Naive B cell (primary cell): Measurements from ENCODE around the gene SDK1. TPM values are rescaled to one million over a fixed set of nuclear protein-coding genes. Genes with fewer than 3 reads are reported as not detected.
A peak's percentile ranks its signal among the peaks of the same experiment; 100 is the strongest.

Experiments
- ATAC-seq, 2 donors: fragments of 150-1000 bp; cut with Tn5 transposase; 2 replicates each; pipeline ENCODE4 v1.10.0; 2021; ENCODE audit warnings: low read depth in 2 of 2, mild to moderate bottlenecking in 2 of 2, moderate library complexity in 2 of 2
- DNase-seq: peaks from one replicate; pipeline ENCODE4 v3.0.0; 2022
- H3K27ac Mint-ChIP-seq, 6 donors: one replicate each; pipeline ENCODE4 v1.8.0; 2020 to 2022; ENCODE audit warnings: mild to moderate bottlenecking in 6 of 6, mixed read lengths in 6 of 6, moderate library complexity in 5 of 6, inconsistent platforms in 2 of 6
- H3K27me3 Mint-ChIP-seq, 3 donors: one replicate each; pipeline ENCODE4 v1.8.0; 2021 to 2022; ENCODE audit warnings: mixed read lengths in 3 of 3, mild to moderate bottlenecking in 1 of 3
- H3K36me3 Mint-ChIP-seq, 2 donors: one replicate each; pipeline ENCODE4 v1.8.0; 2020 to 2022; ENCODE audit warnings: mixed read lengths in 2 of 2, inconsistent platforms in 1 of 2, mild to moderate bottlenecking in 1 of 2
- H3K4me1 Mint-ChIP-seq, 3 donors: one replicate each; pipeline ENCODE4 v1.8.0; 2020 to 2022; ENCODE audit warnings: mixed read lengths in 3 of 3, inconsistent platforms in 1 of 3, mild to moderate bottlenecking in 1 of 3, moderate library complexity in 1 of 3
- H3K4me3 Mint-ChIP-seq, 8 donors: one replicate each; pipeline ENCODE4 v1.8.0; 2020 to 2022; ENCODE audit warnings: mild to moderate bottlenecking in 8 of 8, mixed read lengths in 8 of 8, moderate library complexity in 8 of 8, inconsistent platforms in 2 of 8
- H3K9me3 Mint-ChIP-seq, 7 donors: one replicate each; pipeline ENCODE4 v1.8.0; 2020 to 2022; ENCODE audit warnings: mixed read lengths in 7 of 7, mild to moderate bottlenecking in 5 of 7, inconsistent platforms in 2 of 7, moderate library complexity in 1 of 7
- polyA plus RNA-seq, 6 donors: library from polyadenylated mRNA; unstranded; fragments of 300-500 nt; fragmentation: Illumina TruSeq; gene quantifications; one replicate each; pipeline ENCODE4 v1.2.3, GENCODE V29; 2021; ENCODE audit warnings: low read depth in 6 of 6

SDK1 gene
- polyA plus RNA-seq, 6 donors from 2014 or later: 0.15 to 0.60 (median 0.38) TPM; not detected in 2

GRCh38 chr7:4076701-4077294, 775.7 kb downstream of the SDK1 start:
- H3K4me1 Mint-ChIP-seq: no peaks in the 10 kb centered on the region
- no peak overlapping the region for H3K27ac Mint-ChIP-seq
- ATAC-seq (no peak), DNase-seq (no peak)
- H3K4me3 Mint-ChIP-seq: no peak overlapping the region
- H3K36me3 Mint-ChIP-seq: peaks cover 0 to 5% of the 10 kb centered on the region in 2 donors
- peaks cover 0 to 5% (median 4%) of the 10 kb centered on the region in 3 donors for H3K27me3 Mint-ChIP-seq
- H3K9me3 Mint-ChIP-seq: peaks cover 0 to 7% (median 2%) of the 10 kb centered on the region in 7 donors

- Mint-ChIP-seq H3K4me1 (no peaks in the 10 kb centered on the region), H3K27me3 (peaks cover 0 to 5% (median 4%) of the 10 kb centered on the region in 3 donors), H3K36me3 (peaks cover 0 to 5% of the 10 kb centered on the region in 2 donors), H3K4me3 (no peak overlapping the region), H3K27ac (no peak overlapping the region), H3K9me3 (peaks cover 0 to 7% (median 2%) of the 10 kb centered on the region in 7 donors)
- DNase-seq: no peak
- no peak for ATAC-seq
Measured at GRCh38 chr7:4077980-4078379, 776.9 kb downstream of the SDK1 start.

- H3K36me3 Mint-ChIP-seq: peaks cover 0 to 5% of the 10 kb centered on the region in 2 donors
- no peaks in the 10 kb centered on the region for H3K4me1 Mint-ChIP-seq
- DNase-seq (no peak), ATAC-seq (no peak)
- H3K4me3 Mint-ChIP-seq: no peak overlapping the region
- H3K9me3 Mint-ChIP-seq: peaks cover 0 to 7% (median 2%) of the 10 kb centered on the region in 7 donors
- H3K27me3 Mint-ChIP-seq: peaks cover 0 to 5% (median 0%) of the 10 kb centered on the region in 3 donors
- no peak overlapping the region for H3K27ac Mint-ChIP-seq
Measured at GRCh38 chr7:4078580-4078979, 777.5 kb downstream of the SDK1 start.

GRCh38 chr7:4079366-4079765, 778.3 kb downstream of the SDK1 start:
- DNase-seq (no peak), ATAC-seq (no peak)
- Mint-ChIP-seq H3K4me3 (no peak overlapping the region), H3K4me1 (no peaks in the 10 kb centered on the region), H3K9me3 (peaks cover 0 to 7% (median 4%) of the 10 kb centered on the region in 7 donors), H3K36me3 (peaks cover 0 to 5% of the 10 kb centered on the region in 2 donors), H3K27ac (peak overlapping the region in 1 of 6 donors; percentile 63), H3K27me3 (peaks cover 0 to 5% (median 0%) of the 10 kb centered on the region in 3 donors)

GRCh38 chr7:4079956-4080355, 778.9 kb downstream of the SDK1 start:
- no peaks in the 10 kb centered on the region for H3K4me1 Mint-ChIP-seq
- H3K27ac Mint-ChIP-seq: no peak overlapping the region
- ATAC-seq: no peak
- DNase-seq: no peak
- no peak overlapping the region for H3K4me3 Mint-ChIP-seq
- H3K36me3 Mint-ChIP-seq: peaks cover 0 to 5% of the 10 kb centered on the region in 2 donors
- H3K27me3 Mint-ChIP-seq: peaks cover 0 to 5% (median 0%) of the 10 kb centered on the region in 3 donors
- H3K9me3 Mint-ChIP-seq: peaks cover 0 to 7% (median 4%) of the 10 kb centered on the region in 7 donors

GRCh38 chr7:4080954-4081353, 779.9 kb downstream of the SDK1 start:
- H3K4me1 Mint-ChIP-seq: peaks cover 2 to 4% (median 3%) of the 10 kb centered on the region in 3 donors
- H3K36me3 Mint-ChIP-seq: peaks cover 0 to 5% of the 10 kb centered on the region in 2 donors
- peaks cover 0 to 7% (median 4%) of the 10 kb centered on the region in 7 donors for H3K9me3 Mint-ChIP-seq
- H3K4me3 Mint-ChIP-seq: no peak overlapping the region
- DNase-seq: no peak
- no peak for ATAC-seq
- H3K27ac Mint-ChIP-seq: no peak overlapping the region
- H3K27me3 Mint-ChIP-seq: peaks cover 0 to 5% (median 0%) of the 10 kb centered on the region in 3 donors

GRCh38 chr7:4083513-4083912, 782.5 kb downstream of the SDK1 start:
- peak overlapping the region; percentile 58 to 90 (median 69) for H3K27ac Mint-ChIP-seq
- DNase-seq (no peak), ATAC-seq (no peak)
- H3K4me3 Mint-ChIP-seq: no peak overlapping the region
- peaks cover 10 to 18% (median 12%) of the 10 kb centered on the region in 3 donors for H3K4me1 Mint-ChIP-seq
- H3K36me3 Mint-ChIP-seq: no peaks in the 10 kb centered on the region
- H3K27me3 Mint-ChIP-seq: no peaks in the 10 kb centered on the region
- H3K9me3 Mint-ChIP-seq: peaks cover 0 to 6% (median 4%) of the 10 kb centered on the region in 7 donors

GRCh38 chr7:4084271-4084670, 783.2 kb downstream of the SDK1 start:
- no peaks in the 10 kb centered on the region for H3K36me3 Mint-ChIP-seq
- ATAC-seq (no peak), DNase-seq (no peak)
- no peak overlapping the region for H3K4me3 Mint-ChIP-seq
- H3K9me3 Mint-ChIP-seq: peaks cover 0 to 6% (median 4%) of the 10 kb centered on the region in 7 donors
- no peaks in the 10 kb centered on the region for H3K27me3 Mint-ChIP-seq
- peaks cover 10 to 18% (median 12%) of the 10 kb centered on the region in 3 donors for H3K4me1 Mint-ChIP-seq
- H3K27ac Mint-ChIP-seq: peak overlapping the region in 3 of 6 donors; percentile 58 to 90 (median 73)

GRCh38 chr7:4085937-4086691, 785.1 kb downstream of the SDK1 start:
- H3K27ac Mint-ChIP-seq: peak overlapping the region in 5 of 6 donors; percentile 47 to 92 (median 55)
- DNase-seq (no peak), ATAC-seq (peak; percentile 67 to 71)
- peaks cover 10 to 18% (median 12%) of the 10 kb centered on the region in 3 donors for H3K4me1 Mint-ChIP-seq
- H3K36me3 Mint-ChIP-seq: peaks cover 9 to 12% of the 10 kb centered on the region in 2 donors
- peak overlapping the region in 6 of 8 donors; percentile 12 to 86 (median 48) for H3K4me3 Mint-ChIP-seq
- peaks cover 1 to 15% (median 9%) of the 10 kb centered on the region in 7 donors for H3K9me3 Mint-ChIP-seq
- no peaks in the 10 kb centered on the region for H3K27me3 Mint-ChIP-seq

GRCh38 chr7:4086723-4087122, 785.7 kb downstream of the SDK1 start:
- ATAC-seq (no peak), DNase-seq (no peak)
- Mint-ChIP-seq H3K27me3 (peaks cover 0 to 2% (median 0%) of the 10 kb centered on the region in 3 donors), H3K9me3 (peaks cover 1 to 18% (median 9%) of the 10 kb centered on the region in 7 donors), H3K27ac (peak overlapping the region in 3 of 6 donors; percentile 51 to 71 (median 55)), H3K36me3 (peaks cover 9 to 12% of the 10 kb centered on the region in 2 donors), H3K4me1 (peaks cover 10 to 18% (median 12%) of the 10 kb centered on the region in 3 donors), H3K4me3 (peak overlapping the region in 3 of 8 donors; percentile 6 to 57 (median 37))

- DNase-seq (no peak), ATAC-seq (no peak)
- peaks cover 9 to 12% of the 10 kb centered on the region in 2 donors for H3K36me3 Mint-ChIP-seq
- peaks cover 0 to 6% (median under 1%) of the 10 kb centered on the region in 3 donors for H3K4me1 Mint-ChIP-seq
- H3K9me3 Mint-ChIP-seq: peaks cover 0 to 21% (median 7%) of the 10 kb centered on the region in 7 donors
- peaks cover 0 to 5% (median 0%) of the 10 kb centered on the region in 3 donors for H3K27me3 Mint-ChIP-seq
- H3K27ac Mint-ChIP-seq: no peak overlapping the region
- H3K4me3 Mint-ChIP-seq: no peak overlapping the region
Measured at GRCh38 chr7:4091767-4092166, 790.7 kb downstream of the SDK1 start.

- no peak overlapping the region for H3K27ac Mint-ChIP-seq
- no peak overlapping the region for H3K4me3 Mint-ChIP-seq
- H3K9me3 Mint-ChIP-seq: peaks cover 0 to 21% (median 7%) of the 10 kb centered on the region in 7 donors
- no peak for ATAC-seq
- DNase-seq: no peak
- H3K27me3 Mint-ChIP-seq: peaks cover 0 to 6% (median 5%) of the 10 kb centered on the region in 3 donors
- peaks cover 9 to 12% of the 10 kb centered on the region in 2 donors for H3K36me3 Mint-ChIP-seq
- no peaks in the 10 kb centered on the region for H3K4me1 Mint-ChIP-seq
Measured at GRCh38 chr7:4093035-4093434, 792.0 kb downstream of the SDK1 start.

GRCh38 chr7:4093483-4093882, 792.4 kb downstream of the SDK1 start:
- H3K9me3 Mint-ChIP-seq: peaks cover 0 to 21% (median 7%) of the 10 kb centered on the region in 7 donors
- no peak overlapping the region for H3K4me3 Mint-ChIP-seq
- peaks cover 0 to 6% (median 5%) of the 10 kb centered on the region in 3 donors for H3K27me3 Mint-ChIP-seq
- no peak overlapping the region for H3K27ac Mint-ChIP-seq
- DNase-seq (no peak), ATAC-seq (no peak)
- H3K4me1 Mint-ChIP-seq: no peaks in the 10 kb centered on the region
- peaks cover 9 to 12% of the 10 kb centered on the region in 2 donors for H3K36me3 Mint-ChIP-seq
